Measurements from ENCODE around the gene EXT2.
A peak's percentile ranks its signal among the peaks of the same experiment; 100 is the strongest.

Gene EXT2

GRCh38 chr11:44095506-44096359, at the start of gene EXT2:
EXT2 (plus strand) TSS chr11:44095678; CDS start chr11:44107713, 12,035 bp downstream.
- peak; percentile 31 for DNase-seq

DNA sequence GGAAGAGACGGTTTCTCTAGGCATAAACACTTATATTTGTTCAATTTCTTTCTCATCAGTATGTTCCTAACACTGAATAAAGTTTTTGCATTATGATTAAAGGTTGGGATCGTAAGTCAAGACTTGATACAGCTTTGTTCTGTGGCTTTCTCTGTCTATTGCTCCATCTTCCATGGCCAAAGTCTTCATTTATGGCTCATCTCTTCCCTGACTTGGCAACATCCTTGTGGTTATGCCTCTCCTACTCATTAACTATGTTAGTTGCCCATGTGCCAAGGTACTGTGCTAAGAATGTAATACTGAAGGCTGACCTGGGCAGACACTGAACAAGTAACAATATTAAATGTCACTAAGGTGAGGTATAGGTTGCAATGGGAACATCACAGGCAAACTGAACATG, 49.3 kb upstream of the EXT2 start:
- no peak for DNase-seq

- DNase-seq = no peak
These were observed 48.2 kb upstream of the EXT2 start for GRCh38 chr11:44047298-44047697.

DNA sequence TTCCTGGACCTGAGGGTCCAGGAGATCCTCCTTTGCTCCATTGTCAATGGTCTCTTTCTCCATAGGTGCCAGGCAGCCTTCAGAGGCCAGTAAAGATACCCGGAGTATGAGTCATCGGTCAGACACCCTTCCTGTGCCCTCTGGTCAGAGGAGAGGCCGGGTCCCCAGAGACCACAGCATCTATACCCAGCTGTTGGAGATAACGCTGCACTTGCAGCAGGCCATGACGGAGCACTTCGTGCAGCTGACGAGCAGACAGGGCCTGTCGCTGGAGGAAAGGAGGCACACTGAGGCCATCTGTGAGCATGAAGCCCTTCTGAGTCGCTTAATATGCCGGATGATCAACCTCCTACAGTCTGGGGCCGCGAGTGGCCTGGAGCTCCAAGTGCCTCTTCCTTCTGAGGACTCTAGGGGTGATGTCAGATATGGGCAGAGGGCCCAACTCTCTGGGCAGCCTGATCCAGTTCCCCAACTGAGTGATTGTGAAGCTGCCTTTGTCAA, 47.5 kb upstream of the EXT2 start, which contains the start of gene ACCSL:
Gene ACCSL (plus strand): TSS at position 51 of the 501 bp plus-strand sequence. CDS start 56 bp downstream, at position 107.
- DNase-seq = no peak

DNA sequence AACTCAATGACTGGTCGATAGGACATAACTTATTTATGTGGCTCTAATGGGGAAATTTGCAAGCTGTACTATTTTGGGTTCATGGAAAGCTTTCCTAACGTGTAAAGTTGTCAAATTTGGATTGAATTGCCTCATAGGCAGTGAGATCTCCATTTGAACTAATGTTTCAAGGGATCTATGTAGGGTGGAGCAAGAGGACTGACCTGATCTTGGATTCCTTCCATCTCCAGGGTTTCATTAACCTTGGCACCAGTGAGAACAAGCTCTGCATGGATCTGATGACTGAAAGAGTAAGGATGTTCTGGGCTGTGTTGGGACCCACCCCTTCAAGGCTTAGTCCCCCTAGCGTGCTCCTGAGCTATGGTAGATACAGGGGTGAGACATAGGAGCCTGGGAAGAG, 45.6 kb upstream of the EXT2 start:
- no peak for DNase-seq

- no peak for DNase-seq
These were observed 44.3 kb upstream of the EXT2 start for GRCh38 chr11:44051171-44051570.

DNA sequence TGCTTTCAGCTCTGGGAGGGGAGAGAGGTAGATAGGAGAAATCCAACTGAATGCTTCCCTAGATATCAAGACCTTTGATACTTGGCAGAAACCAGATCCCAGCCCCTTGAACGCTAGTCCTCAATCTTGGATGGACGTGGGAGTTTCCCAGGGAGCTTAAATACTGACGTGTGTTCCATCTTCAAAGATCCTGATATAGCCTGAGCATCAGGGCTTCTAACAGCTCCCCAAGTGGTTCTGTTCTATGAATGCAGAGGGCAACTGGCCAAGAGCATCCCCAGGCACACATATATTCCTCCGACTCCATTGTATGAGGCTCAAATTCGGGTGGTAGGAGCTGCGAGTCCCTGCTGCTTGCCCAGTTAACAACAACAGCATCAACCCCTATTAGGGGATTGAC, 38.1 kb upstream of the EXT2 start:
- no peak for DNase-seq

DNA sequence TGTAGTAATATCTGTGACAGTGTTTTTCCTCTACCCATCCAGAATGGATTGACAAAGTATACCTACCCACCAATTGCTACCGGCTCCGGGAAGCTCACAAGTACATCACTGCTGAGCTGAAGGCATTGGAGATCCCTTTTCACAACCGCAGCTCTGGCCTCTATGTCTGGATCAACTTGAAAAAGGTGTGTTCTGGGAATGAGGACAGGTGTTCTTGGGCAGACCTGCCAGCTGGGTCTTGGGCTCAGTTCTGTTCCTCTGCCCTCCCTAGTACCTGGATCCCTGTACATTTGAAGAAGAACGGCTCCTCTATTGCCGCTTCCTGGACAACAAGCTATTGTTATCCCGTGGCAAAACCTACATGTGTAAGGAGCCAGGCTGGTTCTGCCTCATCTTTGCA, 37.2 kb upstream of the EXT2 start:
- DNase-seq = no peak

GRCh38 chr11:44065161-44065661, 30.3 kb upstream of the EXT2 start:
- DNase-seq = no peak

DNA sequence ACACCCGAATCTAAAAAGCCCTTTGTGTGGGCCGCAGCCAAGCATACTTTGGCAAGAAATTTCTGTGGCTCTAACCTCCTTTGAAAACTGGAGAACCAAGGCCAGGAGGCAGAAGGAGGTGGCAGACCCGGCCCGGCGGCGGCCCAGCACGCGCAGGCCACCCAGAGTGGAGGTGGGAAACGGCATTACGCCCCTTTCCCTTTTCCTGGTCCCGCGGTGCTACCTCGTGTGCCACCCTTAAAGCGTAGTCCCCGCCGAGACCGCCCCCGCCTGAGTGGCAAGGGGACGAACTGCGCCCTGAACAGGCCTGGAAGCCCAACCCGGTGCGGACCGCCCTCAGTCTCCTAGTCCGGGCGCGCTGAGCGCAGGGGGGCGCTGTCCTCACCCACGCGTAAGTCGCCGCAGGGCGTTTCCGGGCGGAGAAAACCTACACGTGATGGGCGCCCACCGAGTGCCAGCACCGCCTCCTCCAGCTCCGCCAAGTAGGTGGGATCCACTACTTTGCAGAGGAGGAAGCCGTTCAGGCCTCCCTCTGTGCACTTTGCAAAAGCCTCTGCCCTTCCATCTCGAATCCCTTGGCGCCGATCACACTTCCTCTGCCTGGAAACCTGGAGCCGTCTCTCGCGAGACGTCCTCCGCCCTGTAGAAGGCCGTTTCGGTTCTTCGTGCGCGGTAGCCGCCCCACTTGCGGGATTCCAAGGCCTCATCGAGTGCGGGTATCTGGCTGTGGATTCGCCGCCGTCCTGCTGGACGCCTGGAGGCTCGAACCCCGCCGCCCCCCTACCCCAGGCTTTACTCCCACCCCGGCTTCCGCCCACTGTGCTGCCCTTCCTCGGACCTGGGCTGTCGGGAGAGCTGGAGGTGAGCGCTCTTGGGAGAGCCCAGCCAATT, 29.4 kb upstream of the EXT2 start, which contains the start of gene ACCS:
Gene ACCS (plus strand): TSS at position 430 of the 891 bp plus-strand sequence. CDS start 1,358 bp downstream, outside the sequence.
- peak; percentile 79 for DNase-seq

DNA sequence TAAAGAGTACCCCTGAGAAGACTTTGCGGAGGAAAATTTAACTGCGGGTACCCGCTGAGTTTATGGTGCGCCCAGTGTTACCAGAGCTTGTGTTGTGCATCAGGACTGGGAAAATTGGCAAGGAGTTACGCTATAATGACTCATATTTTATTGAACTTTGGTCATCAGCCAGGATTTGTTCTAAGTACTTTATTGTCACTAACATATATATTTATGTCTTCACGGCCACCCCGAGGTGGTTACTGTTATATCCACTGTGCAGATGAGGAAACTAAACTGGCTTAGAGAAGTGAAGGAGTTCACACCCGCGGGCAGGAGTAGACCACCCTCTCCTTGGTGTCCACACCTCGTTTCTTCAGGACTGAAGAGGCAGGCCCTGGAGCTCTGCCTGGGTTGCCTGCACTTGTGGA, 28.7 kb upstream of the EXT2 start:
- no peak for DNase-seq

DNA sequence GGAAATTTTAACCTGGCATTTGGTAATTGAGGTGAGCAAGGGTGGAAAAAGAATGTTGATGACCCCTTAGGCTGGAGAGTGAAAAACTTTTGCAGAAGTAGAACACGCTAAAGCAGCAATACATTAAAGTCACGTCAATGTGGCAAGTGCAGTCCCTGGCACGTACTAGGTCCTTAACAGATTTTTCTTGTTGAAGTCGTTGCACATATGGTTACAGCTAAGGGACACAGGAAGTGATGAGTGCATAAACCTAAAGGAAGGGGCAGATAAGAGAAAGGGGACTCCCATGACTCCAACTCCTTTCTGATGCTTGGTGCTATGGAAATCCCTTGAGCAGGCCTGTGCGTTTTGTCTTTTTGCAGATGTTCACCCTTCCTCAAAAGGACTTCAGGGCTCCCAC, 28.2 kb upstream of the EXT2 start:
- DNase-seq = no peak

- no peak for DNase-seq
These were observed 27.3 kb upstream of the EXT2 start for GRCh38 chr11:44068180-44068579.

GRCh38 chr11:44071157-44071556, 24.3 kb upstream of the EXT2 start:
- DNase-seq = no peak

DNA sequence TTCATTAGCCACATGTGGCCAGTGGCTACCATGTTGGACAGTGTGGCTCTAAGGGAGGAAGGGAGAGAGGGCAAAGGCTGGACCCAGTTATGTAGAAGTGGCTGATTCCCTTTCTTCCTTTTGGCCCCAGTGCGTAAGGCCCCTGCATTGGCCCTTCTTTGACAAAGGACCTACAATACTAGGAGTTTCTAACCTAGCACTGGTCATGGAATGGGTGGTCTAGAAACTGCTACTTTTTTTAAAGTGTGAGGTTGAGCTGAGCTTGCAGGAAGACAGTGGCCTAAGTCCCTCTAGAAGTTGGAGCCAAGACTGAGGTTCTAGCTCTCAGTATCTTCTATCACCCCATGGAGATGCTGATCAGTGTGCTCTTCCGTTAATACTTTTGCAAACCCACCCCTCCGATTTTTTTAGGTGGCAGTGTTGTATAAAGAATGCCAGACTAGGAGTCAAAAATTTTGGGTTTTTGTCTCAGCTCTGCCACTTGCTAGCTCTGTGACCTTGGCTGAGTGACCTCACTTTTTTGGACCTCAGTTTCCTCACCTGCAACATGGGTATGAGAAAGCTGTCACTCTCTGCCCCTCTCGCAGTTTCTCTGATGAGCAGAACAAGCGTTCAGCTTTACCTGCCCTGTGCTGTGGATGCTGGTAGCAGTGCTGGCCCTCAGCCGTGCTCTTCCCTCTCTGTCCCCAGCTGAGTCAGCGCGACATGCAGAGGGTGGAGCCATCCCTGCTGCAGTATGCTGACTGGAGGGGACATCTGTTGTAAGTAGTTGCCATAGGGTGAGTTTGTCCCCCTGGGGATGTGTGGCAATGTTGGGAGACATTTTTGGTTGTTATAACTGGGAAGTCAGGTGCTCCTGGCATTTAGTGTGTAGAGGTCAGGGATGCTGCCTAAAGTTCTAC, 22.5 kb upstream of the EXT2 start:
- no peak for DNase-seq

- DNase-seq = no peak
These were observed 16.7 kb upstream of the EXT2 start for GRCh38 chr11:44078794-44079193.

DNA sequence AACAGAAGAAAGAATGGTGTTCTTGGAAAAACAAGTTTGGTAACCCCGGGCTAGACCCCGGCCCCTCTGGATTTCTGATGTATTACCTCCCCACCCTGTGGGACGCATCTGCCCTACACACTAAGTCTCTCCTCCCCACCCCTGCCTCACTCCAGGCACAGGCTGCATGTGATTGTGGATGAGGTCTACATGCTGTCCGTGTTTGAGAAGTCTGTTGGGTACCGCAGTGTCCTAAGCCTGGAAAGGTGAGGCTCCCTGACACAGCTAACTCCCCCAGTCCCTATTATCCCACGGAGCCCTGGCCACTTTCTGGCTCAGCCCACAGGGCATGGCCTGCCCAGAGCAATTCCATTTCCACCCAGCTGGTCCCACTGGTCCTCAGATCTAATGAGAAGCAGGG, 16.1 kb upstream of the EXT2 start:
- DNase-seq = no peak

DNA sequence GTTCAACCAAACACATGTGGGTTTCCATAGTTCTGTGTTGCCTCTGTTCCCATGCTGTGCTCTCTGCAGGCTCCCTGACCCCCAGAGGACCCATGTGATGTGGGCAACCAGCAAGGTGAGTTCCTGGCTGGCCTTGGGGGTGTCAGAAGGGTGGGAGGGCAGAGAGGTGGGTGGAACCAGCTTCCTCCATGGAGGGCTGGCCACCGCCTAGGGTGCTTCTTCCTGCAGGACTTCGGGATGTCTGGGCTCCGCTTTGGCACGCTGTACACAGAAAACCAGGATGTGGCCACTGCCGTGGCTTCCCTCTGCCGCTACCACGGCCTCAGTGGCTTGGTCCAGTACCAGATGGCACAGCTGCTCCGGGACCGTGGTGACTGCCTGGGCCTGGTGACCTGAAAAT, 14.5 kb upstream of the EXT2 start:
- no peak for DNase-seq

DNA sequence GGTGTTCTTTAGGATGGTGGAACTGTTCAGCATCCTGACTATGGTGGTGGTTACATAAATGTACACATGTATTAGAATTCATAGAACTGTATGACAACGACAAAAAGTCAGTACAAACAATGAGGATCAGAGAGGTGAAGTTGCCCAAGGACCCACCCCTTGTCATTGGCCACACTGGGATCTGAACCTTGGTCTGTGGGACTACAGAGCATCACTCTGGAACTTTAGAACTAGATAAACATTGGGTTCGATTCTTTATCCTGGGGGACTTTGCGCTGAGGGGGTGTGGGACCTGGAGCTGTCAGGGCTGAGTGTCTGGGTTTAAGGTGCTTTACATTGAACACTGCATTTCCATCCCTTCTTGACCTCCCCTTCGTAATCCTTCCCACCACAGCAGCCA, 12.8 kb upstream of the EXT2 start:
- no peak for DNase-seq

GRCh38 chr11:44083433-44083832, 12.0 kb upstream of the EXT2 start:
- no peak for DNase-seq

DNA sequence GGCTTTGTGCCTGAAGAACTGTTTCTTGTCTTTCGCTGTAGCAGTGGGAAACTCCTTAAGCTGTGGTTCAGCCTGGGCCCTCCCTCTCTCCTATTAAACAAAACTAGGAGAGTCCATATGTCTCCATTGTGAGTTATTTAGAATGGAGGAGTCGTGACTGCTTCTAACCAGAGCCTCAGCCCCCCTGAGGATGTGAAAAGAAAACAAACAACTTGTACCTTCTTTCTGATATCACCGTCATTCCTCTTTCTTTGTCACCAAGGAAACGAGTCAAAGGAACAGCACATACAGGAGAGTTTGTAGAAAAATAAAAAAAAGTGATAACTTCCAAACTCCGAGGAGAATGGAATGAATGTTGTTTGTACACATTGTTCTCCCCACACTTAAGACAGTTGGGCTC, 11.6 kb upstream of the EXT2 start:
- no peak for DNase-seq

GRCh38 chr11:44085330-44085729, 10.1 kb upstream of the EXT2 start:
- no peak for DNase-seq
